ENCODE data around the gene SYNE2.

- TF ChIP-seq CTCF (IDR thresholded peaks at IDR 0.05) (no peak), POLR2A (IDR thresholded peaks at IDR 0.05; ENCODE audit: low read depth) (no peak)
Measured at GRCh38 chr14:63908667-63909264, 56.0 kb downstream of the SYNE2 start.

Data from esophagus muscularis mucosa (tissue), 3 donors.